Activated naive CD4-positive, alpha-beta T cell (primary cell): ENCODE data around the gene ATF3.
A peak's percentile ranks its signal among the peaks of the same experiment; 100 is the strongest.

Experiments used
- DNase-seq, 4 experiments: peaks; one replicate each; lab custom pipeline; 2025; lab: John Stamatoyannopoulos, UW

ATF3 gene

GRCh38 chr1:212608392-212608958 lies at the start of gene ATF3:
Gene ATF3 (plus strand): TSS chr1:212608761. CDS start chr1:212615022, 6,261 bp downstream.
- peak; percentile 33 to 56 (median 54) for DNase-seq

DNA sequence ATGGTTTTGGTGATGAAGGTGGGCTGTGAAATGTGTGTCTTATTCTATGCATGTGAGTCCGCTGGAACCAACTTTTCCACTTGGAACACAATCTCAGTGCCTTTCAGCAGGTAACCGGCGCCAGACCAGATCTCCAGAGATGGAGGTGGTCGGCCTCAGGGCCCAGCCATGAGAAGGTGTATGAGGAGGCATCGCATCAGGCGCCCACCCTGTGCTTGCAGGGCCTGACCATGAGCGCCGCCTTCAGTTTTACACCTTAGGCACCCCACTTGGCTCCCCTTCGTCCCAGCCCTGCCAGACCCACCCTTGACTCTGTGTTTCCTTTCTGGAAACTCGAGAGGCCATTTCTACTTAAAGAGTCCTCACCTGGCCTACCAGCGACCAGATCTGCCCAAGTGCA lies 48.6 kb upstream of the ATF3 start:
- DNase-seq = no peak

- DNase-seq = no peak
Observed at GRCh38 chr1:212560933-212561460, 47.6 kb upstream of the ATF3 start.

- DNase-seq = no peak
Observed at GRCh38 chr1:212561501-212561931, 47.0 kb upstream of the ATF3 start.

DNA sequence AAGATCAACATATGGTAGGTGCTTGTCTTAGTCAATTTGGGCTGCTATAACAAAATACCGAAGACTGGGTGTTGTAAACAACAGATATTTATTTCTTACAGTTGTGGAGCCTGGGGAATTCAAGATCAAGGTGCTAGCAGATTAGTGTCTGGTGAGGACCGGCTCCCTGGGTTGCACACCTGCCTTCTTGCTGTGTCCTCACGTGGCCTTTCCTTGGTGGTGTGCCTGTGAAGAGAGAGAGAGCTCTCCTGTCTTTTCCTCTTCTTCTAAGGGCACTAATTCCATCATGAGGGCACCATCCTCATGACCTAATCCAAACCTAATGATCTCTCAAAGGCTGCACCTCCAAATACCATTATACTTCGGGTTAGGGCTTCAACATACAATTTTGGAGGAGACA lies 45.8 kb upstream of the ATF3 start:
- DNase-seq = no peak

DNA sequence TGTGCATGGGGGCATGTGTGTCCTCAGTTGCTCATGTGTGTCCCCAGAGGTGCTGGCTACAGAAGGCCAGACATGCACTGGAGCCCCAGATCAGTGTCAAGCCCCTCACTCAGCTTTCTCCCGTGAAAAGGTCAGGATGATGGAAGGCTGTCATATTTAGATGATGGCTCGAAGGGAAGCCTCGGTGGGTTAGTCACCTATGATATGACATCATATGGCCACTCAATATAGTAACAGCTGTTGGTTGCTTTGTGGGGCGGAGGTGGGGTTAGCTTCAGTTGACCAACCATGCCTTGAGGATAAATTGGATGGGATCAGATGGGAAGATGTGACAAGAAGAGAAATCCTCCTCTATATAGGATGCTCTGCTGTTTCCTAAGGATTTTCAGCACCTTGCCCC lies 43.5 kb upstream of the ATF3 start:
- DNase-seq = no peak

- no peak for DNase-seq
Observed at GRCh38 chr1:212565571-212566305, 42.8 kb upstream of the ATF3 start.

DNA sequence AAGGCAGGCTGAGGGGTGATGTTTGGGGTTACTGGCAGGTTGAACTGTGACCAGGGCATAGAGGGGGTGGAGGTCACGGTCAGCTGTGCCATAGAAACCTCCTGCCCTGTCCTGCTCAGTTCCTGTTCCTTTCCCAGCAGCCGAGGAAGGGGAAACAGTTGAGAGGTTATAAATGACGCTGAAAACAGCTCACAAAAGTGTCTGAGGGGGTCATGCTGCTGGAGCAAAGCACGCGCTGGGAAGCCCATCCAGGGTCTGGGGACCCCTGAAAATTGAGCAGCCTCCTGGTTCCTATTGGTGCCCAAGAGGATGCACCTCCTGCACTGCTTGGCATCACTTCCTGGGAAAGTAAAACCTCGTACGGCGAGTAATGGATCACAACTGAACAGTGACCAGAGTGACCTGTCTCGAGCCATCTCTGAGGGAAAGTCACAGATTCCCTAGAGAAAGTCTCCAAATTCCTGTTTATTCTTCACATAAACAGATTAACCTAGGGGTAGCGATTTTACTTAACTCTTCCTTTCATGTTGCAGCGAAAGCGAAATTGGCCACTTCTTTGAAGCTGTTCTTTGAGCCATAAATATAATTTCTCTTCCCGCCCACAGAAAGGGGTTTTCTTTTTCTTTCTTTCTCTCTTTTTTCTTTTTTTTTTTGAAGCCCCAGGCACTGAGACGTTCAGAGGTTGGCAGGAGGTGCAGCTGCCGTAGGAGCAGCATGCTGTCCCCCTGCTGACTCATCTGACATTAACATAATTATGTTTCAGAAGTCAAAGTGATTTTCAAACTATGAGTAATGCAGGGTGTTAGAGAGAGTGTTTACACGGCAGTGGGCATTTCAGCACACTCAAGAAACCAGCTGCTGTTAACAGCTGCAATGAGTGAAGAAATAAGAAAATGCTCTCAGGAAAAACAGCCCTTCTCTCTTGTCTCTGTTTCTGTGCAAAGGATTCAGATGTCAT lies 41.8 kb upstream of the ATF3 start:
- DNase-seq = peak in 2 of 4 experiments; percentile 4 to 36

DNA sequence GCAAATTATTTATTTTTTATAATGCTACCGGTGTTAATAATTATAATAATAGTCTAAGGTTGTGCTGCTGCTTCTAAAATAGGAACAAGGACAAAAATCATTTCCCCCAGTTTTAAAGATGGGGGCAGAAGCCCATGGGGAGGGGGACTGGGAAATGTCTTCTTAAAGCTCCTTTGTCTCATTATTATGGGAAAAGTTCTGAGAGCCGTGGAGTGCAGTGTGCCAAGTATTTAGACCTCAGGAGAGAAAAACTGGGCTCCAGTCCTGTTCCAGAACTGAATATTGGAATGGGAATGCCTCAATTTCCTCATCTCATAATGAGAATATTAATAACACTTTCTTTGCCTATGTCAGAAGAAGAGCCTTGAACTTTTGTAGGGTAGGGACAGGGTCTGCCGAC lies 40.9 kb upstream of the ATF3 start:
- DNase-seq = no peak

- no peak for DNase-seq
Observed at GRCh38 chr1:212568978-212569537, 39.5 kb upstream of the ATF3 start.

DNA sequence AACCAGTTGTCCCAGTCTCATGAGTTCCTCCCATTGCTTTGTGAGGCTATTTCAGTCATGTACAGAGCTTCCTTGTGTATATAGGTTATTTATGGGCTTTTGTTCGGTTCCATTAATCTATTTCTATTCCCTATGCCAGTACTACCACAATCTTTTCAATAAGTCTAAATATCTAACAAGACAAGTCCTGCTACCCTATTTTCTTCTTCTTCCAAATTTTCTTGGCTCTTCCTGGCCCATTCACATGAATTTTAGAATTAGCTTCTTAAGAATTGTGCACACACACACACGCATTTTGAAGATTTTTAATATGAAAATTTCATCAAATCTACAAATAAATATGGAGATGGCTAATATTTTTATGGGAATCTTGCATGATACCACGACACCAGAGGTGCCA lies 33.8 kb upstream of the ATF3 start:
- DNase-seq = no peak

DNA sequence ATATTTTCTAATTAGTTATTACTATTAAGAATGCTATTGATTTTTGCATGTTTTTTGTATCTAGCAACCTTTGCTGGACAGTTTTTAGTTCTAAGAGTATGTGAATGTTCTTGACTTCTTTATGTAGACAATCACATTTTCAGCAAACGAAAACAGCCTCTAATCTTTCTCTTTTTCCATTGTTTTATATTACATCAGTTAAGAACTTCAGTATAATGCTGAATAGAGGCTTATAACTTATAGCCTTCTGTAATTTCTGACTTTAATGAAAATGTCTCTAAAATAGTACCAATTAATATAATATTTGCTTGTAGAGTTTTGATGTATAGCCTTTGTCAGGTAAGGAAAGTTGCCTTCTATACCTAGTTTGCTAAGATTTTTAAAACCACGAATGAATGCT lies 33.2 kb upstream of the ATF3 start:
- DNase-seq = no peak

- DNase-seq = no peak
Observed at GRCh38 chr1:212578041-212578440, 30.5 kb upstream of the ATF3 start.

GRCh38 chr1:212581034-212581433 lies 27.5 kb upstream of the ATF3 start:
- DNase-seq = no peak

- no peak for DNase-seq
Observed at GRCh38 chr1:212582291-212582690, 26.3 kb upstream of the ATF3 start.

DNA sequence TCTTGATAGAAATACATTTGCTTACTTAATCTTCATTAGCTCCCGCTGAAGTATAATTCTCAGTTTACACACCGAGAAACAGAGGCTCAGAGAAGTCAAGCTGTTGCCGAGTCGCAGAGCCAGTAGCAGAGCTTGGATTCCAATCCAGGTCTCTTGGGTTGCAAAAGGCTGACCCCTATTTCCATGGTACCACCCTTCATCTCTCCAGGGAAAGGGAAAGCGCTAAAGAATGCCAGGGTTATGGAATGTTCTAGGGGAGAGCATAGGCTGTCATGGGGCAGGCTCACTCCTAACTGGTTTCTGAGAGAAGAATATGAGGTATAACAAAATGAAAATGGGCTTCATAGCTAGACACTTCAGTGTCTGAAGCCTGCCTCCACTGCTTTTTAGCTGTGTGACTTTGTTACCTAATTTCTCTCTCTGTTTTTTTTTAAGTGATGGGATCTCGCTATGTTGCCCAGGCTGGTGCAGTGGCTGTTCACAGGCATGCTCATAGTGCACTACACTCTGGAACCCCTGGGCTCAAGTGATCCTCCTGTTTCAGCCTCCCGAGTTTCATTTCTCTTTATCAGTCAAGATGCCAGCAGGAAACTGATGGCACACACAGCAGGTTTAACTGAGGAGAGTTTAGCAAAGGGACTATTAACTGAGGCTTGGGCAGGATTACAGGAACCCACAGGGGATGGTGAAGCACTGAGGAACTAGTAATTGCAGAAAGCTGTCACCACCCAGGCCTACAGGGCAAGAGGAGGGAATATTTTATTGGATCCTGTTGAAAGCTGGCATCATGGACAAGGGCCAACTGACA lies 25.5 kb upstream of the ATF3 start:
- no peak for DNase-seq

DNA sequence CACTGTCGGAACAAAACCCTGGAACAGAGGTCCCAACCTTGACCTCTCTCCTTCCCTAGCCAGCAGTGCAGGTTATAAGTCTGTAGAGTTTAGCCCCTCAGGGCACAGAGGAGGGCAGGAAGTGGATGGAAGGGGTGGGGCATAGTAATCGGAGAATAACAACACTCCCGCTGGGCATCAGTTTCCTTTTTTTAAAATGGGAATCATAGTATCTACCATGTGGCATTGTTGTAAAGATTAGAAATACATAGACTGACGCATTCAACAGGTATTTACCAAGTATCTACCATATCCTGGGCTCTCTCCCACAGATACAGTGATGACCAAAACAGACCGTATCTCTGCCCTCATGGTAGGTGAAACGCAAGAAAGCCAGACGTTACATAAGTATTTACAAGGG lies 24.9 kb upstream of the ATF3 start:
- no peak for DNase-seq

GRCh38 chr1:212584092-212584886 lies 24.3 kb upstream of the ATF3 start:
- DNase-seq = no peak

- no peak for DNase-seq
Observed at GRCh38 chr1:212585210-212585609, 23.4 kb upstream of the ATF3 start.

- DNase-seq = no peak
Observed at GRCh38 chr1:212586206-212587015, 22.1 kb upstream of the ATF3 start.
